ENCODE data around the gene GJB2. TPM values are rescaled to one million over a fixed set of nuclear protein-coding genes. Genes with fewer than 3 reads are reported as not detected.
A peak's percentile ranks its signal among the peaks of the same experiment; 100 is the strongest.

GJB2 gene
- polyA plus RNA-seq, 2 donors = 859 to 986 TPM

DNA sequence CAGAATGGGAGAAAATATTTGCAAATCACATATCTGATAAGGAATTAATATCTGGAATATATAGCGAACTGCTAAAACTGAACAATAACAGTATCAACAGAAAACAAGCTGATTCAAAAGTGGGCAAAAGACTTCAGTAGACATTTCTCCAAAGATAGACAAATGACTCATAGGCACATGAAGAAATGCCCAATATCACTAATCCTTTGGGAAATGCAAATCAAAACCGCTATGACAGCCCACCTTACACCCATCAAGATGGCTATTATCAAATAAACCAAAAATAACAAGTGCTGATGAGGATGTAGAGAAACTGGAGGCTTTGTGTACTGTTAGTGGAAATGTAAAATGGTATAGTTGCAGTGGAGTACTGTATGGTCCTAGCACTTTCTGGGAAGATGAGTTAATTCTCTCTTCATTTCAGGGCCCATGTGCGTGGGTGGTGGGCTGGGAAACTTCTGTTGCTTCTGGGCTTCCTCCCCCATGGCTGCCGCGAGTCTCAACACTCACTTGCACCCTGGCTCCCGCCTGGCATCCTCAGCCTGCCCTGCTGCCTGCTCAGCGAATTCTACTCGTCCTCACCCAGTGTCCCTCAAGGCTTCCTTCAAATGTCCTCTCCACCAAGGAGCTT lies 19.5 kb downstream of the GJB2 start:
- Histone ChIP-seq H3K9me3 (ENCODE audit: control insufficient read depth in 2 of 2, insufficient read depth in 1 of 2, low read depth in 1 of 2, low read length in 1 of 2) (no peaks in the 10 kb centered on the region), H3K36me3 (ENCODE audit: control insufficient read depth in 2 of 2, insufficient read depth in 2 of 2, low read length in 1 of 2) (no peaks in the 10 kb centered on the region), H3K27ac (ENCODE audit: low read depth in 2 of 2, low read length in 1 of 2) (no peak overlapping the region), H3K27me3 (ENCODE audit: control insufficient read depth in 1 of 2, insufficient read depth in 2 of 2, low read length in 2 of 2) (no peaks in the 10 kb centered on the region), H3K4me1 (ENCODE audit: control insufficient read depth in 2 of 2, insufficient read depth in 2 of 2, low read length in 1 of 2) (peaks cover 2 to 13% of the 10 kb centered on the region in 2 donors), H3K4me3 (ENCODE audit: low read depth in 1 of 2, low read length in 2 of 2) (no peak overlapping the region)
- WGBS, 2 donors = 79 to 85% methylated on average over 8 of the region's 8 CpGs

GRCh38 chr13:20171364-20171763 lies 21.4 kb downstream of the GJB2 start:
- no peaks in the 10 kb centered on the region for H3K36me3 ChIP-seq (ENCODE audit: control insufficient read depth in 2 of 2, insufficient read depth in 2 of 2, low read length in 1 of 2)
- H3K4me3 ChIP-seq (ENCODE audit: low read depth in 1 of 2, low read length in 2 of 2) = no peak overlapping the region
- H3K27me3 ChIP-seq (ENCODE audit: control insufficient read depth in 1 of 2, insufficient read depth in 2 of 2, low read length in 2 of 2) = no peaks in the 10 kb centered on the region
- no peaks in the 10 kb centered on the region for H3K9me3 ChIP-seq (ENCODE audit: control insufficient read depth in 2 of 2, insufficient read depth in 1 of 2, low read depth in 1 of 2, low read length in 1 of 2)
- no peak overlapping the region for H3K27ac ChIP-seq (ENCODE audit: low read depth in 2 of 2, low read length in 1 of 2)
- peaks cover 0 to 8% of the 10 kb centered on the region in 2 donors for H3K4me1 ChIP-seq (ENCODE audit: control insufficient read depth in 2 of 2, insufficient read depth in 2 of 2, low read length in 1 of 2)
- WGBS, 2 donors = 46 to 60% methylated on average over 1 of the region's 1 CpG

DNA sequence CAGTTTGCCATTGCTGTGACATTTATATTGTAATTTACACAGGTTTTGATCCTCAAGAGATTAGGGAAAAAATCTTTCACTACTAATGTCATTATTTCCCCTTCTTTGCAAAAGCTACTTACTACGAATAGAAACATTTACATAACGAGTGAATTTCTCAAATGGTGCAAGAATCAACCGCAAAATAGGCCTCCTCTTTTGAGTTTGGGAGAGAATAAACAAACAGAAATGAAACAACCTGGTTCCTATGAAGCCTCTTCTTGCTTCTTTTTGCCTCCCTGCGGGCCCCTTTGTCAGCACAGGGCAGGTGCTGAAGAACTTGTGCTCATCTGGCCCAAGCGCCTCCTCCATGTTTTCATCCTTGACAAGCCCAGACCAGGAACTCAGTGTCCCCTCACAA lies 21.8 kb downstream of the GJB2 start:
- peaks cover 0 to 6% of the 10 kb centered on the region in 2 donors for H3K4me1 ChIP-seq (ENCODE audit: control insufficient read depth in 2 of 2, insufficient read depth in 2 of 2, low read length in 1 of 2)
- 92 to 96% methylated on average over 5 of the region's 5 CpGs for WGBS, 2 donors
- no peaks in the 10 kb centered on the region for H3K36me3 ChIP-seq (ENCODE audit: control insufficient read depth in 2 of 2, insufficient read depth in 2 of 2, low read length in 1 of 2)
- no peaks in the 10 kb centered on the region for H3K27me3 ChIP-seq (ENCODE audit: control insufficient read depth in 1 of 2, insufficient read depth in 2 of 2, low read length in 2 of 2)
- H3K4me3 ChIP-seq (ENCODE audit: low read depth in 1 of 2, low read length in 2 of 2) = no peak overlapping the region
- no peaks in the 10 kb centered on the region for H3K9me3 ChIP-seq (ENCODE audit: control insufficient read depth in 2 of 2, insufficient read depth in 1 of 2, low read depth in 1 of 2, low read length in 1 of 2)
- H3K27ac ChIP-seq (ENCODE audit: low read depth in 2 of 2, low read length in 1 of 2) = no peak overlapping the region

DNA sequence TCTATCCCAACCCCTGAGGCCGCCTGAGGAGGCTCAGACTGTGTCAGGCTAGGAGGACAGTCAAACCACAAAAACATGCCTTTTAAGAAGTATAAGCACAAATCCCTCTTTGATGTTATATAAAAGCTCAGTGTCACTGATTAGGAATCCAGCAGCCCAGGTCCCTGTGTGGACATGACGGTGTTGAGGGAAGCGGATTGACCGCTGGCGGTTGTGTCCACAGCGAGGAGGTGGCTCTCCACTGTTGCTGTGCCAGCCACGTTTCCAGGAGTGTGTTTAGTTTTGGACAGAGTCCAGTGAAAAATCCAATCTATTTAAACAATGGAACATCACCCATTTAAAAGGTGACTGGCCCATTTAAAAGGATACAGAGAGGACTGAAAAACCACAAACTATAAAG lies 24.3 kb downstream of the GJB2 start:
- H3K36me3 ChIP-seq (ENCODE audit: control insufficient read depth in 2 of 2, insufficient read depth in 2 of 2, low read length in 1 of 2) = no peaks in the 10 kb centered on the region
- peaks cover 0 to 2% of the 10 kb centered on the region in 2 donors for H3K4me1 ChIP-seq (ENCODE audit: control insufficient read depth in 2 of 2, insufficient read depth in 2 of 2, low read length in 1 of 2)
- H3K9me3 ChIP-seq (ENCODE audit: control insufficient read depth in 2 of 2, insufficient read depth in 1 of 2, low read depth in 1 of 2, low read length in 1 of 2) = no peaks in the 10 kb centered on the region
- 69 to 77% methylated on average over 7 of the region's 7 CpGs for WGBS, 2 donors
- H3K4me3 ChIP-seq (ENCODE audit: low read depth in 1 of 2, low read length in 2 of 2) = no peak overlapping the region
- H3K27ac ChIP-seq (ENCODE audit: low read depth in 2 of 2, low read length in 1 of 2) = no peak overlapping the region
- H3K27me3 ChIP-seq (ENCODE audit: control insufficient read depth in 1 of 2, insufficient read depth in 2 of 2, low read length in 2 of 2) = no peaks in the 10 kb centered on the region

- no peaks in the 10 kb centered on the region for H3K27me3 ChIP-seq (ENCODE audit: control insufficient read depth in 1 of 2, insufficient read depth in 2 of 2, low read length in 2 of 2)
- WGBS, 2 donors = 44 to 61% methylated on average over 11 of the region's 11 CpGs
- no peaks in the 10 kb centered on the region for H3K36me3 ChIP-seq (ENCODE audit: control insufficient read depth in 2 of 2, insufficient read depth in 2 of 2, low read length in 1 of 2)
These were observed 27.1 kb downstream of the GJB2 start for GRCh38 chr13:20165417-20166257.

GRCh38 chr13:20161951-20162300 lies 30.8 kb downstream of the GJB2 start:
- no peak overlapping the region for H3K27ac ChIP-seq (ENCODE audit: low read depth in 2 of 2, low read length in 1 of 2)
- H3K36me3 ChIP-seq (ENCODE audit: control insufficient read depth in 2 of 2, insufficient read depth in 2 of 2, low read length in 1 of 2) = no peaks in the 10 kb centered on the region
- peaks cover 0 to 3% of the 10 kb centered on the region in 2 donors for H3K9me3 ChIP-seq (ENCODE audit: control insufficient read depth in 2 of 2, insufficient read depth in 1 of 2, low read depth in 1 of 2, low read length in 1 of 2)
- WGBS, 2 donors = 50 to 54% methylated on average over 16 of the region's 16 CpGs
- peaks cover 2 to 10% of the 10 kb centered on the region in 2 donors for H3K4me1 ChIP-seq (ENCODE audit: control insufficient read depth in 2 of 2, insufficient read depth in 2 of 2, low read length in 1 of 2)
- peaks cover 0 to 6% of the 10 kb centered on the region in 2 donors for H3K27me3 ChIP-seq (ENCODE audit: control insufficient read depth in 1 of 2, insufficient read depth in 2 of 2, low read length in 2 of 2)
- no peak overlapping the region for H3K4me3 ChIP-seq (ENCODE audit: low read depth in 1 of 2, low read length in 2 of 2)

More at GRCh38 chr13:20165417-20166257, 27.1 kb downstream of the GJB2 start:
- H3K4me3 ChIP-seq (ENCODE audit: low read depth in 1 of 2, low read length in 2 of 2) = no peak overlapping the region
- peaks cover 0 to 6% of the 10 kb centered on the region in 2 donors for H3K4me1 ChIP-seq (ENCODE audit: control insufficient read depth in 2 of 2, insufficient read depth in 2 of 2, low read length in 1 of 2)
- peak overlapping the region in 1 of 2 donors; percentile 56 for H3K27ac ChIP-seq (ENCODE audit: low read depth in 2 of 2, low read length in 1 of 2)
- H3K9me3 ChIP-seq (ENCODE audit: control insufficient read depth in 2 of 2, insufficient read depth in 1 of 2, low read depth in 1 of 2, low read length in 1 of 2) = peaks cover 0 to 3% of the 10 kb centered on the region in 2 donors

DNA sequence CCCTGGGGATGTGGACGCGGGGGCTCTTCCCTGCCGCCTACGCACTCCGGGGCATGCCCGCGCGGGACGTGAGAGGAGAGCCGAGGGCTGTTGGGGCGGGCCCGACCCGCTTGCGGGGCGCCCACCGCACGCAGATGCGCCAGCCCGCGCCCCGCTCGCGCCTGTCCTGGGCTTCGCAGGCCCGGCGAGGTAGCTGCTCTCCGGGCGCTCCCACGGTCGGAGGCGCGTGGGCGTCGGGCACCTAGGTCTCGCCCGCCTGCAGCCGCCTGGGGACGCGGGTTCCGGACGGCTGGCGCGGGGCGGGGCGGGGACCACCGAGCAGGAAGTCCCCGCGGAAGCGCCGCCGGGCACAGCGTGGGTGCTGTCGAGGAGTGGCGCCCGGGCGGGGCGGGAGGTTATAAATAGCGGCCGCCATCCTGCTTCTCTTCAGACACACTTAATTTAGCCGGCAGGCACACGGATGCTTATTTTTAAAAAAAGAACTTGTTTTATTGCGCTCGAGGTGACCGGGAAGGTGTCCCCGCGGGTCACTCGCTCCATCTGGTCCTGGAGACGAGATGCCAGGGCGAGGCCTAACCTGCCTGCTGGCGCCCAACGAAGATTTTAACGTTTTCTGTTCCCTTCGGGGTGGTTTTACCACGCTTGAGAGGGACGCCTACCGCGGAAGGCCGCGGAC lies 31.3 kb downstream of the GJB2 start:
- no peak overlapping the region for H3K27ac ChIP-seq (ENCODE audit: low read depth in 2 of 2, low read length in 1 of 2)

DNA sequence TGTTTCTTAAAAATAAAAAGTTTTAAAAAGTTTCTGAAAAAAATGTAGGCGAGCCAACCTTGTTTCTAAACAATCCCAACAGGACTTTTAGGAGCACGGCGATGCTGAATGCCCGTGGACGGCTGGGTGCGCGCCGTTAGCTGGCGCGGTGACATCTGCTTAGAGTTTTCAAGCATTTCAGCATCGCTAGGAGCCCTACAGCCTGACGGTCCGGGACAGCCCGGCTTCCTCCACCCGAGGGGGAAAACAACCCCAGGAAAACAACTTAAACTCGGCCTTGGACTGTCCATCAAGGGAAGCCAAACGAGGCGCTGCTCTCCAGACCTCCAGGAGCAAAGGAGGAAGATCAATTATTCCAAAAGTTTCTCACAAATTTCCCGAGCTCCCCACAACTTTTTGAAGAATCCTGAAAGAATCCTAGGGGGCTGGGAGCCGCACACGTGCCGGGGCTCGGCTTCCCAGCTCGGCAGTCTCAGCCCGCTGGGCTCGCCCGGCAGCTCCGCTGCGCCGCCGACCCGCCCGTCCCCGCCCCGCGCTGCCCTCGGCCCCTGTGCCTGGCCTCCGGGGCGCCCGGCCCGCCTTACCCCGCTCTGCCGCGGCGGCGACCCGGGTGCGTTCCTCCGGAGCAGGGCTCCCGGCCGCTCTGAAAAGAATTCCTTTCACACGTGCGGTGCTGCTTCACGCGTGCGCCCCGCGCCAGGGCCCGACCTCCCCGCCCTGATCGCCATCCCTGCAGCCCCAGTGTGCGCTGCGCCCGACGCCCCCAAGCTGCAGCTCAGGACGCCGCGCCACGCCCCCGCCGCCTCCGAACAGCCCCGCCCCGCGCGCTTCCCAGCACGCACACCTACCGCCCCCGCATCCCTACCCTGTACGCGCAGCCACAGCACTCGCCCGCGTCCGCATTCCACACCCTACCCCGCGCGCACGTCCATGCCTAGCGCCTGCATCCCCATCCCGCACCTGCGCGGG lies 32.1 kb downstream of the GJB2 start, which contains the start of gene GJA3:
Gene GJA3, minus strand, starts transcription at position 747 of the 969 bp plus-strand sequence. CDS start 17,764 bp downstream, outside the sequence.
- peaks cover 2 to 8% of the 10 kb centered on the region in 2 donors for H3K4me1 ChIP-seq (ENCODE audit: control insufficient read depth in 2 of 2, insufficient read depth in 2 of 2, low read length in 1 of 2)
- peak within 1 kb of the TSS; percentile 37 to 51 for H3K4me3 ChIP-seq (ENCODE audit: low read depth in 1 of 2, low read length in 2 of 2)
- H3K27ac ChIP-seq (ENCODE audit: low read depth in 2 of 2, low read length in 1 of 2) = no peak within 1 kb of the TSS
- H3K9me3 ChIP-seq (ENCODE audit: control insufficient read depth in 2 of 2, insufficient read depth in 1 of 2, low read depth in 1 of 2, low read length in 1 of 2) = peaks cover 0 to 3% of the 10 kb centered on the region in 2 donors
- peaks cover 0 to 6% of the 10 kb centered on the region in 2 donors for H3K27me3 ChIP-seq (ENCODE audit: control insufficient read depth in 1 of 2, insufficient read depth in 2 of 2, low read length in 2 of 2)
- 1% methylated on average over 93 of the region's 93 CpGs for WGBS, 2 donors
- H3K36me3 ChIP-seq (ENCODE audit: control insufficient read depth in 2 of 2, insufficient read depth in 2 of 2, low read length in 1 of 2) = no peaks in the 10 kb centered on the region

More for the DNA sequence above, 31.3 kb downstream of the GJB2 start:
- H3K9me3 ChIP-seq (ENCODE audit: control insufficient read depth in 2 of 2, insufficient read depth in 1 of 2, low read depth in 1 of 2, low read length in 1 of 2) = peaks cover 0 to 3% of the 10 kb centered on the region in 2 donors
- H3K4me1 ChIP-seq (ENCODE audit: control insufficient read depth in 2 of 2, insufficient read depth in 2 of 2, low read length in 1 of 2) = peaks cover 2 to 8% of the 10 kb centered on the region in 2 donors
- no peaks in the 10 kb centered on the region for H3K36me3 ChIP-seq (ENCODE audit: control insufficient read depth in 2 of 2, insufficient read depth in 2 of 2, low read length in 1 of 2)
- 3 to 5% methylated on average over 76 to 79 of the region's 79 CpGs for WGBS, 2 donors
- peaks cover 0 to 6% of the 10 kb centered on the region in 2 donors for H3K27me3 ChIP-seq (ENCODE audit: control insufficient read depth in 1 of 2, insufficient read depth in 2 of 2, low read length in 2 of 2)
- H3K4me3 ChIP-seq (ENCODE audit: low read depth in 1 of 2, low read length in 2 of 2) = peak overlapping the region; percentile 37 to 51

Data from esophagus (tissue), 2 donors.